Measurements from ENCODE around the gene DHRS7. TPM values are rescaled to one million over a fixed set of nuclear protein-coding genes. Genes with fewer than 3 reads are reported as not detected.

The DHRS7 gene
- polyA plus RNA-seq, 1 of the 3 experiments (the other 2 are of a cell fraction), result 88.7 TPM

DNA sequence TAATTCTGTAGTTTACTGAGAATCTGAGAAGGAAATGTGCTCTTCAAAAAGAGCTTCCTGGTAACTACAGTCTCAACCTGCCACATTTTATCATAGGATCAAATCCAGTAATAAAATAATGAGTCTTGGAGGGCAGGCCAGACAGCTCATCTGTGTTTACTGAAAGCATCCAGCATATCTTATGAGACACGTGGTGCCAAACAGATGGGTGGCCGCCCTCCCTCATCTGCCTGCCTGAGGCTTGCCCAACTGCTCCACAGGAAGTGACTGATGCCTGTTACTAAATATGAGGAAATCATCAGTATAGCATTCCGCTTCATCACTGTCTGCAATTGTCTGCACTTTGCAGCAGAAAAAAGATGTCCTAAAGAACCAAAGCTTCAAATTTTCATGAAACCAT is 13.5 kb downstream of the DHRS7 start:
- Histone ChIP-seq H3K27ac (ENCODE audit: low read depth in 2 of 2, low read length in 1 of 2) (peak overlapping the region; percentile 86 to 97), H4K20me1 (ENCODE audit: insufficient read depth) (no peaks in the 10 kb centered on the region), H3K4me2 (peak overlapping the region; percentile 35; the same call in 1 of the 2 replicates), H3K4me3 (ENCODE audit: low read depth in 2 of 2, low read length in 1 of 2) (no peak overlapping the region), H3K36me3 (replicated peaks in 1 of 2; ENCODE audit: control insufficient read depth in 1 of 2, insufficient read depth in 2 of 2, low read length in 1 of 2) (peaks cover 49 to 57% of the 10 kb centered on the region in 2 experiments), H3K79me2 (ENCODE audit: insufficient read depth) (peaks cover 22% of the 10 kb centered on the region; the same call in 1 of the 2 replicates), H3F3A (replicated peaks; ENCODE audit: insufficient read depth) (peaks cover 25% of the 10 kb centered on the region), H3K4me1 (ENCODE audit: control insufficient read depth in 1 of 2, insufficient read depth in 2 of 2, low read depth in 1 of 2, low read length in 1 of 2) (peaks cover 17 to 22% of the 10 kb centered on the region in 2 experiments), H2AFZ (ENCODE audit: low read depth) (peak overlapping the region; percentile 11; the same call in 1 of the 2 replicates), H3K9me2 (no peaks in the 10 kb centered on the region), H3K9me3 (no peaks in the 10 kb centered on the region), H3K27me3 (ENCODE audit: insufficient read depth) (no peaks in the 10 kb centered on the region), H3K9ac (peak overlapping the region; percentile 44)
- 8% methylated on average over 3 of the region's 3 CpGs for WGBS (ENCODE audit: low lambda C conversion rate)
- ChIA-PET CTCF (interaction anchor here (0.6 to 0.9 kb wide), 6 partner anchors 9 to 362 kb away, joined by 3 read pairs; no protein-coding TSS in a partner anchor), POLR2A (interaction anchor here (0.6 to 0.9 kb wide), 2 partner anchors 13 to 77 kb away, joined by 3 to 7 read pairs; partner anchors contain the start of gene DHRS7)
- peak; percentile 76 for DNase-seq
- peak; percentile 83 for TF ChIP-seq RCOR1 (IDR thresholded peaks at IDR 0.05; ENCODE audit: low read length)
- TF ChIP-seq FOSL2 (IDR thresholded peaks at IDR 0.05; ENCODE audit: borderline replicate concordance, low read depth), result peak; percentile 61; the same call in 1 of the 2 replicates
- TF ChIP-seq NRF1 (IDR thresholded peaks at IDR 0.05; ENCODE audit: low read depth, low read length), result no peak
- peak; percentile 67 for TF ChIP-seq GATA2 (CRISPR knock-in tag; IDR thresholded peaks at IDR 0.05)
- peak; percentile 88; the same call in 1 of the 2 replicates for TF ChIP-seq SIN3A (IDR thresholded peaks at IDR 0.05; ENCODE audit: borderline replicate concordance, low read depth, low read length)
- TF ChIP-seq RXRA (IDR thresholded peaks at IDR 0.05; ENCODE audit: borderline replicate concordance, low read depth), result no peak
- TF ChIP-seq GABPA (IDR thresholded peaks at IDR 0.05; ENCODE audit: low read depth), result peak; percentile 44; the same call in 1 of the 2 replicates
- TF ChIP-seq, protein P1, sequence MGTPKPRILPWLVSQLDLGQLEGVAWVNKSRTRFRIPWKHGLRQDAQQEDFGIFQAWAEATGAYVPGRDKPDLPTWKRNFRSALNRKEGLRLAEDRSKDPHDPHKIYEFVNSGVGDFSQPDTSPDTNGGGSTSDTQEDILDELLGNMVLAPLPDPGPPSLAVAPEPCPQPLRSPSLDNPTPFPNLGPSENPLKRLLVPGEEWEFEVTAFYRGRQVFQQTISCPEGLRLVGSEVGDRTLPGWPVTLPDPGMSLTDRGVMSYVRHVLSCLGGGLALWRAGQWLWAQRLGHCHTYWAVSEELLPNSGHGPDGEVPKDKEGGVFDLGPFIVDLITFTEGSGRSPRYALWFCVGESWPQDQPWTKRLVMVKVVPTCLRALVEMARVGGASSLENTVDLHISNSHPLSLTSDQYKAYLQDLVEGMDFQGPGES (IDR thresholded peaks at IDR 0.05; ENCODE audit: low read depth, low read length), result no peak
- TF ChIP-seq EZH2phosphoT487 (IDR thresholded peaks at IDR 0.05; ENCODE audit: borderline replicate concordance, low read depth), result no peak
- TF ChIP-seq RFX5 (IDR thresholded peaks at IDR 0.05; ENCODE audit: low read length), result no peak
- TF ChIP-seq FOXJ3 (CRISPR knock-in tag; IDR thresholded peaks at IDR 0.05), result peak; percentile 88
- TF ChIP-seq, protein P2, sequence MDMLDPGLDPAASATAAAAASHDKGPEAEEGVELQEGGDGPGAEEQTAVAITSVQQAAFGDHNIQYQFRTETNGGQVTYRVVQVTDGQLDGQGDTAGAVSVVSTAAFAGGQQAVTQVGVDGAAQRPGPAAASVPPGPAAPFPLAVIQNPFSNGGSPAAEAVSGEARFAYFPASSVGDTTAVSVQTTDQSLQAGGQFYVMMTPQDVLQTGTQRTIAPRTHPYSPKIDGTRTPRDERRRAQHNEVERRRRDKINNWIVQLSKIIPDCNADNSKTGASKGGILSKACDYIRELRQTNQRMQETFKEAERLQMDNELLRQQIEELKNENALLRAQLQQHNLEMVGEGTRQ (IDR thresholded peaks at IDR 0.05; ENCODE audit: borderline replicate concordance, low read depth, low read length), result peak; percentile 54
- TF ChIP-seq, protein P3, sequence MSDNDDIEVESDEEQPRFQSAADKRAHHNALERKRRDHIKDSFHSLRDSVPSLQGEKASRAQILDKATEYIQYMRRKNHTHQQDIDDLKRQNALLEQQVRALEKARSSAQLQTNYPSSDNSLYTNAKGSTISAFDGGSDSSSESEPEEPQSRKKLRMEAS (IDR thresholded peaks at IDR 0.05; ENCODE audit: low read depth), result peak; percentile 95
- TF ChIP-seq, protein P4, sequence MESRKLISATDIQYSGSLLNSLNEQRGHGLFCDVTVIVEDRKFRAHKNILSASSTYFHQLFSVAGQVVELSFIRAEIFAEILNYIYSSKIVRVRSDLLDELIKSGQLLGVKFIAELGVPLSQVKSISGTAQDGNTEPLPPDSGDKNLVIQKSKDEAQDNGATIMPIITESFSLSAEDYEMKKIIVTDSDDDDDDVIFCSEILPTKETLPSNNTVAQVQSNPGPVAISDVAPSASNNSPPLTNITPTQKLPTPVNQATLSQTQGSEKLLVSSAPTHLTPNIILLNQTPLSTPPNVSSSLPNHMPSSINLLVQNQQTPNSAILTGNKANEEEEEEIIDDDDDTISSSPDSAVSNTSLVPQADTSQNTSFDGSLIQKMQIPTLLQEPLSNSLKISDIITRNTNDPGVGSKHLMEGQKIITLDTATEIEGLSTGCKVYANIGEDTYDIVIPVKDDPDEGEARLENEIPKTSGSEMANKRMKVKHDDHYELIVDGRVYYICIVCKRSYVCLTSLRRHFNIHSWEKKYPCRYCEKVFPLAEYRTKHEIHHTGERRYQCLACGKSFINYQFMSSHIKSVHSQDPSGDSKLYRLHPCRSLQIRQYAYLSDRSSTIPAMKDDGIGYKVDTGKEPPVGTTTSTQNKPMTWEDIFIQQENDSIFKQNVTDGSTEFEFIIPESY (IDR thresholded peaks at IDR 0.05; ENCODE audit: borderline replicate concordance, low read depth), result no peak
- peak; percentile 66; the same call in 1 of the 2 replicates for TF ChIP-seq JUND (IDR thresholded peaks at IDR 0.05)
- TF ChIP-seq, protein P5, sequence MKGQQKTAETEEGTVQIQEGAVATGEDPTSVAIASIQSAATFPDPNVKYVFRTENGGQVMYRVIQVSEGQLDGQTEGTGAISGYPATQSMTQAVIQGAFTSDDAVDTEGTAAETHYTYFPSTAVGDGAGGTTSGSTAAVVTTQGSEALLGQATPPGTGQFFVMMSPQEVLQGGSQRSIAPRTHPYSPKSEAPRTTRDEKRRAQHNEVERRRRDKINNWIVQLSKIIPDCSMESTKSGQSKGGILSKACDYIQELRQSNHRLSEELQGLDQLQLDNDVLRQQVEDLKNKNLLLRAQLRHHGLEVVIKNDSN (IDR thresholded peaks at IDR 0.05; ENCODE audit: borderline replicate concordance, low read depth), result peak; percentile 79; the same call in 1 of the 2 replicates
- no peak for TF ChIP-seq TAF1 (IDR thresholded peaks at IDR 0.05; ENCODE audit: borderline replicate concordance, low read depth, low read length)
- TF ChIP-seq MEF2A (IDR thresholded peaks at IDR 0.05; ENCODE audit: borderline replicate concordance, low read depth), result peak; percentile 39; the same call in 1 of the 2 replicates
- TF ChIP-seq CHD2 (IDR thresholded peaks at IDR 0.05; ENCODE audit: low read length, partially characterized antibody), result peak; percentile 79
- 0 out of 2 replicates have a peak, but pooled peaks have one; percentile 28 for TF ChIP-seq TEAD4 (IDR thresholded peaks at IDR 0.05; ENCODE audit: borderline replicate concordance, insufficient read depth)
- TF ChIP-seq EP300 (IDR thresholded peaks at IDR 0.05; ENCODE audit: borderline replicate concordance in 1 of 2, low read depth in 1 of 2, low read length in 1 of 2), result peak; percentile 37 to 73; a peak in 3 of 4 replicates
- no peak for TF ChIP-seq SMC3 (IDR thresholded peaks at IDR 0.05; ENCODE audit: low read depth, low read length)
- 0 out of 2 replicates have a peak, but pooled peaks have one; percentile 20 for TF ChIP-seq RAD21 (IDR thresholded peaks at IDR 0.05; ENCODE audit: low read length)
- peak; percentile 84 for TF ChIP-seq TCF12 (IDR thresholded peaks at IDR 0.05)

Measured in SK-N-SH (cell line).